Measurements from ENCODE around the gene MRFAP1.

The MRFAP1 gene

GRCh38 chr4:6640292-6641163 lies at the start of gene MRFAP1:
MRFAP1 (plus strand) TSS chr4:6640685; CDS start chr4:6640863, 178 bp downstream.
- peak; percentile 96 for DNase-seq

- DNase-seq = no peak
These were observed 49.2 kb upstream of the MRFAP1 start for GRCh38 chr4:6591313-6591712.

- DNase-seq = no peak
These were observed 48.7 kb upstream of the MRFAP1 start for GRCh38 chr4:6591781-6592180.

GRCh38 chr4:6592804-6593563 lies 47.5 kb upstream of the MRFAP1 start:
- DNase-seq = no peak

GRCh38 chr4:6594341-6594740 lies 46.1 kb upstream of the MRFAP1 start:
- no peak for DNase-seq

- no peak for DNase-seq
These were observed 45.6 kb upstream of the MRFAP1 start for GRCh38 chr4:6594826-6595355.

DNA sequence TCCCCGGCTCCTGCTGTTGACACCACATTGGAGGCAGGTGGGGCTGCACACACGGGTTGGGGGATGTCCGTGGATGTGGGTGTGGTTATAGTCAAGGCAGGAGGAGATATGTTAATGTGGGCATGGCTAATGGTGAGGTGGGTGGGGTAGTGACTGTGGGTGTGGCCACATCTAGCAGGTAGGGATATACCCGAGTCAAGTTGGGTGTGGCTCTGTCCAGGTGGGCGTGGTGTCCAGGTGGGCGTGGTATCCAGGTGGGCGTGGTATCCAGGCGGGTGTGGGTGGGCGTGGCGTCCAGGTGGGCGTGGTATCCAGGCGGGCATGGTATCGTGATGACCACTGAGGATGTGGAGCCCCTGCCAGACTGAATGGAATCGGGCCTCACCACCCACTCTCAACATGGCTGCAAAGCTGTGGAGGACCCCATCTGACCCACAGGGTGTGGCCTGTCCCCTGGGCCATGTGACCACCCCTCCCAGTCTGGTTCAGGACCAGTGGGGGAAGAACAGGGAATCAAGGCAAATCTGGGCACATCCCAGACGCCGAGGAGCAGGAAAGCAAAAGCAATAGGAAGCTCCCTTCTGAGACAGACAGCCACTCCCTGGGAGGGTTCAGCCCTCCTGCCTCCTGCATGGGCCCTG lies 44.5 kb upstream of the MRFAP1 start:
- DNase-seq = no peak

DNA sequence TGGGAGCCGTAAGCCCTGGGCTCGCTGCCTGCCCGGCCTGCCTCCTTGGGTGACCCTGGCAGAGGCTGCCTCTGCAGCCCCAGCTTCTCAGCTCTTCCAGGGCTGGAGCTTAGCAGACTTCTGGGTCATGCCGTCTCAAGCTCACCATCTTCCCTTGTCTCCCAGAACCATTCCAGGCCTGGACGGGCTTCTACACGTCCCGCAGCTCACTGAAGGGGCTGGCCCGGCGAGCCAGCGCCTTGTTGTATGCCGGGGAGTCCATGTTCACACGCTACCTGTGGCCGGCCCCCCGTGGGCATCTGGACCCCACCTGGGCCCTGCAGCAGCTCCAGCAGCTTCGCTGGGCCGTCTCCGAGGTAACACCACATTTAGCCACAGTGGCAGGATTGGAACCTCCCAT lies 43.5 kb upstream of the MRFAP1 start:
- DNase-seq = no peak

DNA sequence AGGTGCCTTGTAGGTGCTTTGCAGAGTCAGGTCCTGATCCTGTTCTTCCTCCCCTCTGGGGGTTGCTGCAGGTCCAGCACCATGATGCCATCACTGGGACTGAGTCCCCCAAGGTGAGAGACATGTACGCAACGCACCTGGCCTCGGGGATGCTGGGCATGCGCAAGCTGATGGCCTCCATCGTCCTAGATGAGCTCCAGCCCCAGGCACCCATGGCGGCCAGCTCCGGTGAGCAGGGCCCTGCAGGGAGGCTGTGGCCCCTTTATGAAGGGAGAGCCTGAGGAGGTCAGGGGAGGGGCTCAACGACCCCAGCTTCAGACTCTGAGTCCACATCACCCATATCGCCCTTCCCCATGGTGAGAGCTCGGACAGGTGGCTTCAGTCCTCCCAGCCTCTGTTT lies 42.4 kb upstream of the MRFAP1 start:
- DNase-seq = no peak

DNA sequence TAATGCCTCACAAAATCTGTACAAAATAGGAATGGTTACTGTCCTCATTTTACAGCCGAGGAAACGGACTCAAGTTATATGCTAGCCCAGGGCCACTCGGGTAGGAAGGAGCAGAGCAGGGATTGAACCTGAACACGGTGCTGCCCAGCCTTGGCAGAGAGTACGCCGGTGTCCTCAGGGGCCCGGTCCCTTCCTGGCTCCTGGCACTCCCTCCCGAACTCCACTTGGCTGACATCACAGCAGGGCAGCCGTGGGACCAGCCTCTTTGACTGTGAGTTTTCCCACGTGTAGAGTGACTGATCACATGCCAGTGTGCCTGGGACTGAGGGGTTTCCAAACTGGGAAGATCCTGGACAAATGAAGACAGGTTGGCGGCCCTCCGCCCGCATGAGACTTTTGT lies 41.8 kb upstream of the MRFAP1 start:
- DNase-seq = no peak

DNA sequence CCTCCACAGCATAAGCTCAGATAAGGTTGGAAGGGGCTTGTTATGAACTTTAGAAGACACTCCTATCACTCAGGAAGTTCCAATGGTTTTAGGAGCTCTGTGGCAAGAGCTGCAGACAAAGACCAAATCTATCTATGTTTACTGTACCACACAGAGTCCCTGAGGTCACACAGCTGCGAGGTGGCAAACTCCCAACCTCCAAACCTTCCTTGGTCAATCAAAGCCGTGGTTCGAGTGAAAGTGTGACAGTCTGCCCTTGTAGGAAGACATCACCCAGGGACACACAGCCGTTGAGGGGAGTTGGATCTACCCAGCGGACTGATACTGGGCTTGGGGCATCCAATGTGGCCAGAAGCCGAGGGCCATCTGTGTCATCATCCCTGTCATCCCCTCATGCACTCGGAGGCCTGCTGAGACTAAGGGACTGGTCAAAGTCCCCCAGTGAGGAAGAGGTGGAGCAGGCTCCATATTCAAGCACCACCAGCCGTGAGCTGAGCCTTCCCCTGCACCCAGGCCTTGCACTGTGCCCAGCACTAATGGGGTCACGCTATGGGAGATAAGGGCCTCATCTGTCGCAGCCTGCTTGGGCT lies 38.7 kb upstream of the MRFAP1 start:
- DNase-seq = no peak

DNA sequence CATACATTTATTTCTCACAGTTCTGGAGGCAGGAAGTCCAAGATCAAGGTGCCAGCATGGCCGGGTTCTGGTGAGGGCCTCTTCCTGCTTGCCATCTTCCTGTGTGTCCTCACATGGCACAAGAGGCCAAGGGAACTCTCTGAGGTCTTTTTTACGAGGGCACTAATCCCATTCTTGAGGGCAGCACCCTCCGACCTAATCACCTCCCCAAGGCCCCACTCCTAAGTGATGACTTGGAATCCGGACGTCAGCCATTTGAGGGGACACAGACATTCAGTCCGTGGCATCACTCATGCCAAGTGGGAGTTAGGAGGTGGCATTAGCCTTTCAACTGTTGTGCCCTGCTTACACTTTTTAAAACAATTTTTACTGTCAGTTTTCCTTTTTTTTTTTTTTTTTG lies 38.2 kb upstream of the MRFAP1 start:
- no peak for DNase-seq

DNA sequence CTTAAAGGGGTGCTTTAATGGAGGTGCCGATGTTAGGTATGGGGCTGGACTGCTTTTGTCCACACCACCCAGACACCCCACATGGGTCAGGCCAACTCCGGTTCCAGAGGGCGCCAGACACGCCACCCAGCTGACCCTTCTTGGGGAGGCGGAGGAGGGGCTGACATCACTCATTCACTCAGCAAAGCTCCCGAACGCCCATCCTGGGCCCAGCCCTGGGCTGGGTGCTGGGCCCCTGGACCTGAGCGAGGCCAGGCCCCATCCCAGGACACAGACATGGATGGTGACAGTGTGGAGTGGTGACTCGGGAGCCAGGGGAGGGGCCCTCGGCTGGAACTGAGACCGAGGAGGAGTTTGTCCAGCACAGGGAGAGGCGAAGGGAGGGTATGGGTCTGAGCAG lies 37.4 kb upstream of the MRFAP1 start:
- no peak for DNase-seq

- no peak for DNase-seq
These were observed 35.4 kb upstream of the MRFAP1 start for GRCh38 chr4:6605114-6605513.

DNA sequence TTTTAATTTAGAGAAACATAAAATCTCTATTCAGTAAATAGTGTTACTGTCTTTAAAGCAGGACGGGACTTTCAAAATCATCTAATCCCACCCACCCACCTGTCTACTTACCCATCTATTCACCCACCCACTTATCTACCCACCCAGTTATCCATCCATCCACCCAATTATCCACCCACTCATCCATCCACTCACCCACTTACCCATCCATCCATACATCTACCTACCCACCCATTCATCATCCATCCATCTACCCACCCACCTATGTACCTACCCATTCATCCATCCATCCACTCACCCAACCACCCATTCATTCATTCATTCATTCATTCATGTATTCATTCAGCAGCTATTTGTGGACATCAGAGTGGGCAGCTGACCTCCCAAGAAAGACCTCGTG lies 34.9 kb upstream of the MRFAP1 start:
- DNase-seq = no peak

DNA sequence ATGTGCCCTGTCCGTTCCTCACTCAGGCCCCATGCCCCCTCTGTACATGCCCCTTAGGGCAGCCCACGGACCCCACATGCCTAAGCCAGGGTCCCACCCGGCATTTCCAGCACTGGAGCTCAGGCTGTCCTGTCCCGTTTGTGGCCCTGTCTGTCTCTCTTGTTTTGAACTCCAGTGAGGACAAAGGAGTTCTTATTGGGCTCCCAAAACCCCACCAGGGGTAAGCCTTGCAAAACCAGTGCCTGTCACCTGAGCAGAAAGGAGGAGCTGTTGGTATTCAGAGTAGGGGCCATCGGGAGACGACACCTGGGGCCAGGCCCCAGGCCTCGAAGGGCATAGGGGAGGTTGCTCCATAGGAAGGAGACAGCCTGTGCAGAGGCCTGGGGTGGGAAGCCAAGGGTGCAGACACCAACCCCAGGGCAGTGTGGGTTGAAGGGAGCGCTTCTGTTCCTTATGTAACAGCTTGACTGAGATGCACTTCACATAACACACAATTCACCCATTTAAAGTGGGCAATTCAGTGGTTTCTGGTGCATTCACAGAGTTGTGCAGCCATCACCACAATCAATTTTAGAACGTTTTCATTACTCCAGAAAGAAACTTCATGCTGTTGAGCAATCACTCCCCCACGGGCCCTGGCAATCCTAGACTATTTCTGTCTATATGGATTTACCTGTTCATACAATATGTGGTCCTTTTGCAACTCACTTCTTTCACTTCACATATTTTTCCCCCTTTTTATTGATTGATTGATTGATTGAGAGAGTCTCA lies 33.8 kb upstream of the MRFAP1 start:
- DNase-seq = no peak

GRCh38 chr4:6607368-6608055 lies 33.0 kb upstream of the MRFAP1 start:
- no peak for DNase-seq

DNA sequence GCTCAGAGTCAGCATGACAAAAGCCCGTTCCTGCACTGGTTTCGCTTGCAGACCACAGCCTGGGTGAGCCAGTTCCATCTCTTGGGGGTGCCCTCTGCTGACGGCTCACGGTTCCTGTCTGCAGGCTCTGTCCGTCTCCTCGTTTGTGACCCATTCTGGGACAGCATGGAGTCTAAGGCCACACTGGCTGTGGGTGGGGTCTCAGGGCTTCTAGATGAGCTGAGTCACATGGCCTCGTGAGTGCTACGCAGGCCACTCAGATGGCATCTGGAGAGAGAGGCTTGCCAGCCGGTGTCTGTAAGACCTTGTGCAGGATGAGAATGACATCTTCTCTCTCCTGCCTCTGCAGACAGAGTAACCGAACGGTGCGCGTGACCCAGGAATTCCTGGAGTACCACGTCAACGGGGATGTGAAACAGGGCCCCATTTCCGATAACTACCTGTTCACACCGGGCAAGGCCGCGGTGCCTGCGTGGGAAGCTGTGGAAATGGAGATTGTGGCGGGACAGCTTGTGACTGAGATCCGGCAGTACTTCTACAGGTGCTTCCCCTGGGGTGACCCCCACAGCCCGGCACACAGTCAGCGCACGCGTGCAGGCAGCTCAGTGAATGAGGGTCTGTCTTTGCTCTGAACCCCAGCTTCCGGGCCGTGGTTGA lies 31.6 kb upstream of the MRFAP1 start:
- DNase-seq = no peak

DNA sequence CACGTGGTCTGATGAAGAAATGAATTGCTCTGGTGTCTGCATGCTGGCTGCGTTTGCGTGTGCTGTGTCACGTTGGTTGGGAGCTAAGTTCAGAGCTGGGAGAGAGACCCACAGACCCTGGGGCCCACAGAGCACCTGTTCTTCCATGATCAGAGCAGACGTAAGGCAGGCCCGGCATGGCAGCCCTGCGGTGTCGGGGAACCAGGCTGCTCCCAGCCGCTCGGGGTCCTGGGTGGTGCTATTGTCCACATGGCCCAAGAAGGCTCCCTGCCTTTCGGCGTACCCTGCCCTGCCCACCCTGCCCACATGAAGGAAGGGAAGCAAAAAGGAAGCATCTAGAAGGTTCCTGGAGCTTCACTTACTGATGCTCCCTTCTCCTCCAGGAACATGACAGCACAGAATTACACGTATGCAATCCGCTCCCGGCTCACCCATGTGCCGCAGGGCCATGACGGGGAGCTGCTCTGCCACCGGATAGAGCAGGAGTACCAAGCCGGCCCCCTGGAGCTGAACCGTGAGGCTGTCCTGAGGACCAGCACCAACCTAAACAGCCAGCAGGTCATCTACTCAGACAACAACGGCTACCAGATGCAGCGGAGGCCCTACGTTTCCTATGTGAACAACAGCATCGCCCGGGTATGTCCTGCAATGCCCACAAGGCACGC lies 30.9 kb upstream of the MRFAP1 start:
- no peak for DNase-seq

DNA sequence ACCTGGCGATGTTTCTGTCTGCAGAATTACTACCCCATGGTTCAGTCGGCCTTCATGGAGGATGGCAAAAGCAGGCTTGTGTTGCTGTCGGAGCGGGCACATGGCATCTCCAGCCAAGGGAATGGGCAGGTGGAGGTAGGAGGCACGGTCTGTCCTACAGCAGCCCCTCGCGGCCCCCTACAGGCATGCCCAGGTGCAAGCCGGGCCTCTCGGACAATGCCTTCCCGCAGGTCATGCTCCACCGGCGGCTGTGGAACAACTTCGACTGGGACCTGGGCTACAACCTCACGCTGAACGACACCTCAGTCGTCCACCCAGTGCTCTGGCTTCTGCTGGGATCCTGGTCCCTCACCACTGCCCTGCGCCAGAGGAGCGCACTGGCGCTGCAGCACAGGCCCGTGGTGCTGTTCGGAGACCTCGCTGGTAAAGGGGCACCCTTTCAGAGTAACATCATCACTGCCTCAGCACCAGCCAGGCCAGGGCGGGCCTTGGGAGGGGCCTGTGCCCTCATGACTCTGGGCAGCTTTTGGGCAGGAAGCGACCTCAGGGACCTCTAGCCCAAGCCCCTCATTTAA lies 29.5 kb upstream of the MRFAP1 start:
- DNase-seq = no peak
